Natural killer cell (primary cell): Measurements from ENCODE around the gene SGSM1. TPM values are rescaled to one million over a fixed set of nuclear protein-coding genes. Genes with fewer than 3 reads are reported as not detected.

Experiments
- ATAC-seq, 3 donors: fragments of 150-1000 bp in 2 of 3; fragments of 200-7000 bp in 1 of 3; cut with Tn5 transposase; 1 replicate in 1 of 3; 2 replicates in 2 of 3; pipeline ENCODE4 v1.10.0; 2021; ENCODE audit warnings: mild to moderate bottlenecking in 2 of 3, moderate library complexity in 2 of 3
- DNase-seq, 2 donors: peaks; one replicate each; pipeline versions ENCODE4 v3.0.0 to v3.0.0-alpha.2; 2013 to 2021; ENCODE audit warnings: mixed read lengths in 1 of 2
- H3K27ac ChIP-seq: one replicate; pipeline ENCODE4 v1.5.1; 2013; ENCODE audit warnings: mild to moderate bottlenecking, low read length
- H3K27me3 ChIP-seq: one replicate; pipeline ENCODE4 v1.6.1; 2013; ENCODE audit warnings: low read length; ENCODE audit not compliant: control insufficient read depth, insufficient read depth
- H3K36me3 ChIP-seq: one replicate; pipeline ENCODE4 v1.6.1; 2013; ENCODE audit warnings: low read length; ENCODE audit not compliant: control insufficient read depth, insufficient read depth
- H3K4me1 ChIP-seq: one replicate; pipeline ENCODE4 v1.6.1; 2013; ENCODE audit warnings: low read length; ENCODE audit not compliant: control insufficient read depth, insufficient read depth
- H3K4me3 ChIP-seq: one replicate; pipeline ENCODE4 v1.5.1; 2013; ENCODE audit warnings: low read length
- H3K9me3 ChIP-seq: one replicate; pipeline ENCODE4 v1.6.1; 2013; ENCODE audit warnings: low read length; ENCODE audit not compliant: control insufficient read depth, insufficient read depth
- H3K27ac Mint-ChIP-seq, 2 donors: one replicate each; pipeline ENCODE4 v1.8.0; 2022; ENCODE audit warnings: mild to moderate bottlenecking in 2 of 2, mixed read lengths in 2 of 2, moderate library complexity in 1 of 2
- H3K27me3 Mint-ChIP-seq, 2 donors: one replicate each; pipeline ENCODE4 v1.8.0; 2022; ENCODE audit warnings: low read depth in 2 of 2, mixed read lengths in 2 of 2
- H3K36me3 Mint-ChIP-seq: one replicate; pipeline ENCODE4 v1.8.0; 2022; ENCODE audit warnings: mixed read lengths
- H3K4me1 Mint-ChIP-seq, 2 donors: one replicate each; pipeline ENCODE4 v1.8.0; 2022; ENCODE audit warnings: mixed read lengths in 2 of 2
- H3K4me3 Mint-ChIP-seq: one replicate; pipeline ENCODE4 v1.8.0; 2022; ENCODE audit warnings: mild to moderate bottlenecking, moderate library complexity, mixed read lengths
- H3K9me3 Mint-ChIP-seq, 2 donors: one replicate each; pipeline ENCODE4 v1.8.0; 2022; ENCODE audit warnings: mixed read lengths in 2 of 2
- CTCF ChIP-seq: fragments of 200-600 bp; IDR thresholded peaks from one replicate; pipeline ENCODE4 v1.8.0; 2022; ENCODE audit warnings: antibody characterized with exemption
- WGBS: methylation state at CpG from one replicate; pipeline ENCODE4 v1.1.7; 2013; ENCODE audit warnings: missing lambda C conversion rate; ENCODE audit not compliant: insufficient coverage; 5-methylcytosine and 5-hydroxymethylcytosine counted together
- intact Hi-C: fragments of 100-400 bp; cut with micrococcal nuclease; formaldehyde crosslinking; loops from one replicate; pipeline ENCODE4 v1.14.2; 2022
- total RNA-seq, 4 donors: library from RNA; stranded (reverse); fragments of 120-200 nt in 1 of 4; gene quantifications; one replicate each; pipeline versions ENCODE4 v1.2.3 to v1.2.4, GENCODE V29; 2013 to 2022

Gene SGSM1
- total RNA-seq, 3 donors from 2014 or later (not counting 1 experiment from before 2014, with no cell fraction given), result 13.9 to 15.4 (median 13.9) TPM

- WGBS, result 94% methylated on average over 8 of the region's 8 CpGs
- Mint-ChIP-seq H3K36me3 (no peaks in the 10 kb centered on the region), H3K27me3 (peaks cover 0 to under 1% of the 10 kb centered on the region in 2 donors), H3K4me1 (peaks cover 7 to 13% of the 10 kb centered on the region in 2 donors), H3K27ac (no peak overlapping the region), H3K4me3 (no peak overlapping the region), H3K9me3 (no peaks in the 10 kb centered on the region)
- H3K27ac ChIP-seq, result no peak overlapping the region
- H3K4me3 ChIP-seq, result no peak overlapping the region
- no peaks in the 10 kb centered on the region for H3K9me3 ChIP-seq
- DNase-seq (no peak), ATAC-seq (no peak)
- no peaks in the 10 kb centered on the region for H3K36me3 ChIP-seq
- intact Hi-C loops, result no loop called here
- H3K4me1 ChIP-seq, result peaks cover 8% of the 10 kb centered on the region
- H3K27me3 ChIP-seq, result no peaks in the 10 kb centered on the region
- no peak for TF ChIP-seq CTCF
Observed at GRCh38 chr22:24962094-24962493, 156.1 kb downstream of the SGSM1 start.

GRCh38 chr22:24962835-24963234 lies 156.8 kb downstream of the SGSM1 start:
- ATAC-seq, result no peak
- intact Hi-C loops, result no loop called here
- no peaks in the 10 kb centered on the region for H3K9me3 ChIP-seq
- H3K4me1 Mint-ChIP-seq, result peaks cover 7 to 13% of the 10 kb centered on the region in 2 donors
- no peak for DNase-seq
- H3K36me3 ChIP-seq, result no peaks in the 10 kb centered on the region
- no peak overlapping the region for H3K27ac Mint-ChIP-seq
- no peaks in the 10 kb centered on the region for H3K27me3 ChIP-seq
- H3K27me3 Mint-ChIP-seq, result no peaks in the 10 kb centered on the region
- H3K4me3 ChIP-seq, result no peak overlapping the region
- peaks cover 8% of the 10 kb centered on the region for H3K4me1 ChIP-seq
- no peak overlapping the region for H3K4me3 Mint-ChIP-seq
- no peaks in the 10 kb centered on the region for H3K36me3 Mint-ChIP-seq
- H3K9me3 Mint-ChIP-seq, result no peaks in the 10 kb centered on the region
- no peak for TF ChIP-seq CTCF
- WGBS, result 93% methylated on average over 11 of the region's 11 CpGs
- H3K27ac ChIP-seq, result no peak overlapping the region

- DNase-seq, result no peak
- Mint-ChIP-seq H3K4me3 (no peak overlapping the region), H3K9me3 (no peaks in the 10 kb centered on the region), H3K27me3 (no peaks in the 10 kb centered on the region), H3K4me1 (peaks cover 7 to 13% of the 10 kb centered on the region in 2 donors), H3K36me3 (no peaks in the 10 kb centered on the region), H3K27ac (no peak overlapping the region)
- WGBS, result 90% methylated on average over 3 of the region's 3 CpGs
- TF ChIP-seq CTCF, result no peak
- no peak for ATAC-seq
- H3K4me1 ChIP-seq, result peaks cover 8% of the 10 kb centered on the region
- intact Hi-C loops, result no loop called here
- H3K9me3 ChIP-seq, result no peaks in the 10 kb centered on the region
- no peaks in the 10 kb centered on the region for H3K27me3 ChIP-seq
- H3K27ac ChIP-seq, result no peak overlapping the region
- H3K36me3 ChIP-seq, result no peaks in the 10 kb centered on the region
- H3K4me3 ChIP-seq, result no peak overlapping the region
Observed at GRCh38 chr22:24964441-24964840, 158.4 kb downstream of the SGSM1 start.
